HepG2 (cell line): ENCODE results near the gene SMAD3. TPM values are rescaled to one million over a fixed set of nuclear protein-coding genes. Genes with fewer than 3 reads are reported as not detected.

ENCODE experiments used
- ATAD3A ChIP-seq: sonication (generic); formaldehyde crosslinking; IDR thresholded peaks from 2 replicates; pipeline ENCODE4 v1.4.0; 2020; ENCODE audit warnings: missing genetic modification reagents
- CEBPG ChIP-seq: IDR thresholded peaks from 2 replicates; pipeline ENCODE4 v1.6.1; 2016
- CREM ChIP-seq, 2 experiments: sonication (generic) in 1 of 2; formaldehyde crosslinking in 1 of 2; IDR thresholded peaks; 2 replicates each; pipeline versions ENCODE4 v1.4.0 to v1.6.1; 2016 to 2020; ENCODE audit warnings: antibody characterized with exemption in 1 of 2, mild to moderate bottlenecking in 1 of 2, missing genetic modification reagents in 1 of 2
- FOXA3 ChIP-seq: IDR thresholded peaks from 2 replicates; pipeline ENCODE4 v1.6.1; 2016; ENCODE audit warnings: missing genetic modification reagents, missing compliant biosample characterization
- HOXA5 ChIP-seq: sonication (generic); formaldehyde crosslinking; IDR thresholded peaks from 2 replicates; pipeline ENCODE4 v1.4.0; 2020; ENCODE audit warnings: missing genetic modification reagents
- KDM3A ChIP-seq: IDR thresholded peaks from 2 replicates; pipeline ENCODE4 v1.6.1; 2018; ENCODE audit warnings: low read depth, missing compliant biosample characterization
- MED13 ChIP-seq: sonication (generic); formaldehyde crosslinking; IDR thresholded peaks from 2 replicates; pipeline ENCODE4 v1.5.0; 2020; ENCODE audit warnings: missing genetic modification reagents
- NONO ChIP-seq, 2 experiments: fragments of 450-650 bp in 1 of 2; sonication (generic) in 1 of 2; formaldehyde crosslinking in 1 of 2; IDR thresholded peaks in 1 of 2; conservative IDR thresholded peaks in 1 of 2; 2 replicates each; pipeline versions ENCODE4 v1.6.1 to v1.8.0; 2017 to 2022; ENCODE audit warnings: mild to moderate bottlenecking in 1 of 2, missing genetic modification reagents in 1 of 2, moderate library complexity in 1 of 2
- RORA ChIP-seq: sonication (generic); formaldehyde crosslinking; IDR thresholded peaks from 2 replicates; pipeline ENCODE4 v1.5.0; 2020; ENCODE audit warnings: mild to moderate bottlenecking, missing genetic modification reagents, moderate library complexity
- WIZ ChIP-seq: sonication (generic); formaldehyde crosslinking; IDR thresholded peaks from 2 replicates; pipeline ENCODE4 v1.5.1; 2020; ENCODE audit warnings: mild to moderate bottlenecking, missing genetic modification reagents
- ZNF350 ChIP-seq: sonication (generic); formaldehyde crosslinking; IDR thresholded peaks from 2 replicates; pipeline ENCODE4 v1.4.0; 2020; ENCODE audit warnings: mild to moderate bottlenecking, low read depth, missing genetic modification reagents, borderline replicate concordance
- polyA plus RNA-seq, 8 experiments: library from polyadenylated mRNA; depleted of rRNA in 3 of 8; stranded (reverse) in 7 of 8; unstranded in 1 of 8; fragments of >200 nt; fragmentation: Illumina TruSeq in 4 of 8; extraction: Trizol in 4 of 8; gene quantifications; 2 replicates each; pipeline versions ENCODE4 v1.2.1 to v1.2.3, GENCODE V29; 2011 to 2016; ENCODE audit warnings: low read depth in 4 of 8, missing spikeins in 1 of 8, mixed read lengths in 1 of 8; ENCODE audit not compliant: insufficient read depth in 1 of 8
- total RNA-seq, 5 experiments: library from RNA; depleted of rRNA; stranded (reverse); fragments of >200 nt; fragmentation: Illumina TruSeq; extraction: Trizol; gene quantifications; 2 replicates each; pipeline ENCODE4 v1.2.3, GENCODE V29; 2016; ENCODE audit warnings: low read depth in 1 of 5
- TF ChIP-seq, protein P1 (sequence below), 2 experiments: sonication (generic) in 1 of 2; formaldehyde crosslinking in 1 of 2; IDR thresholded peaks; 2 replicates each; pipeline versions ENCODE4 v1.5.1 to v1.6.1; 2011 to 2020; ENCODE audit warnings: borderline replicate concordance in 1 of 2, low read depth in 1 of 2, low read length in 1 of 2, mild to moderate bottlenecking in 1 of 2, missing genetic modification reagents in 1 of 2, moderate library complexity in 1 of 2
- TF ChIP-seq, protein P2 (sequence below): sonication (generic); formaldehyde crosslinking; conservative IDR thresholded peaks from 2 replicates; pipeline ENCODE4 v1.8.0; 2022; ENCODE audit warnings: low read depth, missing genetic modification reagents
- TF ChIP-seq, protein P3 (sequence below): sonication (generic); IDR thresholded peaks from 2 replicates; pipeline ENCODE4 v1.6.1; 2016; ENCODE audit warnings: low read depth, borderline replicate concordance
- TF ChIP-seq, protein P4 (sequence below): IDR thresholded peaks from 2 replicates; pipeline ENCODE4 v1.6.1; 2016; ENCODE audit warnings: missing compliant biosample characterization, missing genetic modification reagents, borderline replicate concordance
- TF ChIP-seq, protein P5 (sequence below): IDR thresholded peaks from 2 replicates; pipeline ENCODE4 v1.4.0; 2020; ENCODE audit warnings: mild to moderate bottlenecking, missing genetic modification reagents
- TF ChIP-seq, protein P6 (sequence below): IDR thresholded peaks from 2 replicates; pipeline ENCODE4 v1.6.1; 2018; ENCODE audit warnings: missing genetic modification reagents, mild to moderate bottlenecking, missing compliant biosample characterization

The SMAD3 gene
- total and polyA plus RNA-seq, 2 of the 13 experiments (the other 11 are each of a cell fraction or from before 2014, with no cell fraction given) = 8.6 to 56.3 TPM

DNA sequence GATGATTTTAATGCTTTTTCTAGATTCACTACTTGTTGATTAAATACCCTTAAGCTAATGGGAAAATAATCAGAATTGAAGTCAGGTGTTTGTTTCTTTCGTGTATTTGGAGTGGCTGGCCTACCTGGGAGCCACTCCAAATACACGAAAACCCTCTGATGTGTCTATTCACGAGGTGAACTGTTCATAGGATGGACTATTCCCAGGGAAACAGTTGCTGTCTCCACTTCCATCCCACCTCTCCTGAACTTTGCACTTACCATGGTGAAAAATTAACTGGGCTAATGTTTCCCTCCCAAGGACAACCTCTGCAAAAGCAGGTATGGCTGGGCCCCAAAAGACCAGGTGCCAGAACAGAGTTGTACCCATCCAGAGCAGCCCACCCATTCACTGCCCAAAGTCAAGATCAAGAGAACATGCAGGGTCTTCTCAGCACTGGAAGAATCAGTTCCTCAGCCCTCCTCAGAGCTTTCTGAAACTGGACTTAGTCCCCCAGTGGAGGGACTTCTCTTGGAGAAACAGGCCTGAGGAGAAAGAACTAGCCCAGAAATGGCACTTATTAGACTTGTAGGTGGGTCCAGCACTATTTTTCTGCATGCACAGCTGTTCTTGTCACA lies 2.9 kb upstream of the SMAD3 start (continued):
- TF ChIP-seq CREM (IDR thresholded peaks at IDR 0.05) = peak; percentile 60
- TF ChIP-seq CREM (CRISPR knock-in tag; IDR thresholded peaks at IDR 0.05) = no peak
- no peak for TF ChIP-seq RORA (CRISPR knock-in tag)
- TF ChIP-seq, protein P1, sequence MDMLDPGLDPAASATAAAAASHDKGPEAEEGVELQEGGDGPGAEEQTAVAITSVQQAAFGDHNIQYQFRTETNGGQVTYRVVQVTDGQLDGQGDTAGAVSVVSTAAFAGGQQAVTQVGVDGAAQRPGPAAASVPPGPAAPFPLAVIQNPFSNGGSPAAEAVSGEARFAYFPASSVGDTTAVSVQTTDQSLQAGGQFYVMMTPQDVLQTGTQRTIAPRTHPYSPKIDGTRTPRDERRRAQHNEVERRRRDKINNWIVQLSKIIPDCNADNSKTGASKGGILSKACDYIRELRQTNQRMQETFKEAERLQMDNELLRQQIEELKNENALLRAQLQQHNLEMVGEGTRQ (IDR thresholded peaks at IDR 0.05; ENCODE audit: low read depth, low read length) = no peak
- TF ChIP-seq, protein P1 (CRISPR knock-in tag; IDR thresholded peaks at IDR 0.05; ENCODE audit: borderline replicate concordance) = no peak
- TF ChIP-seq, protein P2, sequence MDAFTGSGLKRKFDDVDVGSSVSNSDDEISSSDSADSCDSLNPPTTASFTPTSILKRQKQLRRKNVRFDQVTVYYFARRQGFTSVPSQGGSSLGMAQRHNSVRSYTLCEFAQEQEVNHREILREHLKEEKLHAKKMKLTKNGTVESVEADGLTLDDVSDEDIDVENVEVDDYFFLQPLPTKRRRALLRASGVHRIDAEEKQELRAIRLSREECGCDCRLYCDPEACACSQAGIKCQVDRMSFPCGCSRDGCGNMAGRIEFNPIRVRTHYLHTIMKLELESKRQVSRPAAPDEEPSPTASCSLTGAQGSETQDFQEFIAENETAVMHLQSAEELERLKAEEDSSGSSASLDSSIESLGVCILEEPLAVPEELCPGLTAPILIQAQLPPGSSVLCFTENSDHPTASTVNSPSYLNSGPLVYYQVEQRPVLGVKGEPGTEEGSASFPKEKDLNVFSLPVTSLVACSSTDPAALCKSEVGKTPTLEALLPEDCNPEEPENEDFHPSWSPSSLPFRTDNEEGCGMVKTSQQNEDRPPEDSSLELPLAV (CRISPR knock-in tag) = no peak
- TF ChIP-seq, protein P3, sequence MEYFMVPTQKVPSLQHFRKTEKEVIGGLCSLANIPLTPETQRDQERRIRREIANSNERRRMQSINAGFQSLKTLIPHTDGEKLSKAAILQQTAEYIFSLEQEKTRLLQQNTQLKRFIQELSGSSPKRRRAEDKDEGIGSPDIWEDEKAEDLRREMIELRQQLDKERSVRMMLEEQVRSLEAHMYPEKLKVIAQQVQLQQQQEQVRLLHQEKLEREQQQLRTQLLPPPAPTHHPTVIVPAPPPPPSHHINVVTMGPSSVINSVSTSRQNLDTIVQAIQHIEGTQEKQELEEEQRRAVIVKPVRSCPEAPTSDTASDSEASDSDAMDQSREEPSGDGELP = peak; percentile 54; the same call in 1 of the 2 replicates
- TF ChIP-seq, protein P4, sequence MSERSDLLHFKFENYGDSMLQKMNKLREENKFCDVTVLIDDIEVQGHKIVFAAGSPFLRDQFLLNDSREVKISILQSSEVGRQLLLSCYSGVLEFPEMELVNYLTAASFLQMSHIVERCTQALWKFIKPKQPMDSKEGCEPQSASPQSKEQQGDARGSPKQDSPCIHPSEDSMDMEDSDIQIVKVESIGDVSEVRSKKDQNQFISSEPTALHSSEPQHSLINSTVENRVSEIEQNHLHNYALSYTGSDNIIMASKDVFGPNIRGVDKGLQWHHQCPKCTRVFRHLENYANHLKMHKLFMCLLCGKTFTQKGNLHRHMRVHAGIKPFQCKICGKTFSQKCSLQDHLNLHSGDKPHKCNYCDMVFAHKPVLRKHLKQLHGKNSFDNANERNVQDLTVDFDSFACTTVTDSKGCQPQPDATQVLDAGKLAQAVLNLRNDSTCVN = peak; percentile 59; the same call in 1 of the 2 replicates
- no peak for TF ChIP-seq NONO (IDR thresholded peaks at IDR 0.05)
- peak; percentile 27; the same call in 1 of the 2 replicates for TF ChIP-seq NONO (CRISPR knock-in tag; conservative IDR thresholded peaks at IDR 0.05)
- TF ChIP-seq, protein P5, sequence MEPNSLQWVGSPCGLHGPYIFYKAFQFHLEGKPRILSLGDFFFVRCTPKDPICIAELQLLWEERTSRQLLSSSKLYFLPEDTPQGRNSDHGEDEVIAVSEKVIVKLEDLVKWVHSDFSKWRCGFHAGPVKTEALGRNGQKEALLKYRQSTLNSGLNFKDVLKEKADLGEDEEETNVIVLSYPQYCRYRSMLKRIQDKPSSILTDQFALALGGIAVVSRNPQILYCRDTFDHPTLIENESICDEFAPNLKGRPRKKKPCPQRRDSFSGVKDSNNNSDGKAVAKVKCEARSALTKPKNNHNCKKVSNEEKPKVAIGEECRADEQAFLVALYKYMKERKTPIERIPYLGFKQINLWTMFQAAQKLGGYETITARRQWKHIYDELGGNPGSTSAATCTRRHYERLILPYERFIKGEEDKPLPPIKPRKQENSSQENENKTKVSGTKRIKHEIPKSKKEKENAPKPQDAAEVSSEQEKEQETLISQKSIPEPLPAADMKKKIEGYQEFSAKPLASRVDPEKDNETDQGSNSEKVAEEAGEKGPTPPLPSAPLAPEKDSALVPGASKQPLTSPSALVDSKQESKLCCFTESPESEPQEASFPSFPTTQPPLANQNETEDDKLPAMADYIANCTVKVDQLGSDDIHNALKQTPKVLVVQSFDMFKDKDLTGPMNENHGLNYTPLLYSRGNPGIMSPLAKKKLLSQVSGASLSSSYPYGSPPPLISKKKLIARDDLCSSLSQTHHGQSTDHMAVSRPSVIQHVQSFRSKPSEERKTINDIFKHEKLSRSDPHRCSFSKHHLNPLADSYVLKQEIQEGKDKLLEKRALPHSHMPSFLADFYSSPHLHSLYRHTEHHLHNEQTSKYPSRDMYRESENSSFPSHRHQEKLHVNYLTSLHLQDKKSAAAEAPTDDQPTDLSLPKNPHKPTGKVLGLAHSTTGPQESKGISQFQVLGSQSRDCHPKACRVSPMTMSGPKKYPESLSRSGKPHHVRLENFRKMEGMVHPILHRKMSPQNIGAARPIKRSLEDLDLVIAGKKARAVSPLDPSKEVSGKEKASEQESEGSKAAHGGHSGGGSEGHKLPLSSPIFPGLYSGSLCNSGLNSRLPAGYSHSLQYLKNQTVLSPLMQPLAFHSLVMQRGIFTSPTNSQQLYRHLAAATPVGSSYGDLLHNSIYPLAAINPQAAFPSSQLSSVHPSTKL = peak; percentile 42
- TF ChIP-seq WIZ (CRISPR knock-in tag) = 0 out of 2 replicates have a peak, but pooled peaks have one; percentile 25
- TF ChIP-seq MED13 (CRISPR knock-in tag) = peak; percentile 81
- no peak for TF ChIP-seq ATAD3A (CRISPR knock-in tag)
- TF ChIP-seq HOXA5 (CRISPR knock-in tag) = peak; percentile 61
- peak; percentile 23; the same call in 1 of the 2 replicates for TF ChIP-seq CEBPG (CRISPR knock-in tag)
- peak; percentile 36; the same call in 1 of the 2 replicates for TF ChIP-seq KDM3A (CRISPR knock-in tag)
- TF ChIP-seq, protein P6, sequence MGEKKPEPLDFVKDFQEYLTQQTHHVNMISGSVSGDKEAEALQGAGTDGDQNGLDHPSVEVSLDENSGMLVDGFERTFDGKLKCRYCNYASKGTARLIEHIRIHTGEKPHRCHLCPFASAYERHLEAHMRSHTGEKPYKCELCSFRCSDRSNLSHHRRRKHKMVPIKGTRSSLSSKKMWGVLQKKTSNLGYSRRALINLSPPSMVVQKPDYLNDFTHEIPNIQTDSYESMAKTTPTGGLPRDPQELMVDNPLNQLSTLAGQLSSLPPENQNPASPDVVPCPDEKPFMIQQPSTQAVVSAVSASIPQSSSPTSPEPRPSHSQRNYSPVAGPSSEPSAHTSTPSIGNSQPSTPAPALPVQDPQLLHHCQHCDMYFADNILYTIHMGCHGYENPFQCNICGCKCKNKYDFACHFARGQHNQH (CRISPR knock-in tag) = peak; percentile 66
- TF ChIP-seq ZNF350 (CRISPR knock-in tag) = peak; percentile 64
- TF ChIP-seq FOXA3 = 0 out of 2 replicates have a peak, but pooled peaks have one; percentile 27
